Mammary epithelial cell (primary cell): Measurements from ENCODE around the gene TP53BP2.

Experiments
- EZH2 ChIP-seq: IDR thresholded peaks from 2 replicates; pipeline ENCODE4 v1.6.1; 2012; ENCODE audit warnings: low read length, inconsistent platforms, borderline replicate concordance
- TF ChIP-seq, protein P1 (sequence below), 2 donors: IDR thresholded peaks in 1 of 2; conservative IDR thresholded peaks in 1 of 2; 2 replicates each; pipeline ENCODE4 v1.5.1; 2011 to 2012; ENCODE audit warnings: inconsistent platforms in 2 of 2, low read length in 2 of 2, mild to moderate bottlenecking in 2 of 2, control low read depth in 1 of 2, low read depth in 1 of 2; ENCODE audit not compliant: insufficient read depth in 1 of 2; ENCODE audit errors: extremely low read depth in 1 of 2

- TF ChIP-seq, protein P1, sequence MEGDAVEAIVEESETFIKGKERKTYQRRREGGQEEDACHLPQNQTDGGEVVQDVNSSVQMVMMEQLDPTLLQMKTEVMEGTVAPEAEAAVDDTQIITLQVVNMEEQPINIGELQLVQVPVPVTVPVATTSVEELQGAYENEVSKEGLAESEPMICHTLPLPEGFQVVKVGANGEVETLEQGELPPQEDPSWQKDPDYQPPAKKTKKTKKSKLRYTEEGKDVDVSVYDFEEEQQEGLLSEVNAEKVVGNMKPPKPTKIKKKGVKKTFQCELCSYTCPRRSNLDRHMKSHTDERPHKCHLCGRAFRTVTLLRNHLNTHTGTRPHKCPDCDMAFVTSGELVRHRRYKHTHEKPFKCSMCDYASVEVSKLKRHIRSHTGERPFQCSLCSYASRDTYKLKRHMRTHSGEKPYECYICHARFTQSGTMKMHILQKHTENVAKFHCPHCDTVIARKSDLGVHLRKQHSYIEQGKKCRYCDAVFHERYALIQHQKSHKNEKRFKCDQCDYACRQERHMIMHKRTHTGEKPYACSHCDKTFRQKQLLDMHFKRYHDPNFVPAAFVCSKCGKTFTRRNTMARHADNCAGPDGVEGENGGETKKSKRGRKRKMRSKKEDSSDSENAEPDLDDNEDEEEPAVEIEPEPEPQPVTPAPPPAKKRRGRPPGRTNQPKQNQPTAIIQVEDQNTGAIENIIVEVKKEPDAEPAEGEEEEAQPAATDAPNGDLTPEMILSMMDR (conservative IDR thresholded peaks at IDR 0.05 in 1 of 2, IDR thresholded peaks at IDR 0.05 in 1 of 2; ENCODE audit: extremely low read depth in 1 of 2, insufficient read depth in 1 of 2, low read depth in 1 of 2, low read length in 2 of 2): no peak
- no peak for TF ChIP-seq EZH2
These were observed 33.0 kb upstream of the TP53BP2 start for GRCh38 chr1:223878598-223879325.
